PC-3 (cell line): ENCODE measurements around the gene EIF2A.

ENCODE experiments used
- CTCF ChIP-seq: fragments of 300-600 bp; sonication (generic); conservative IDR thresholded peaks from 2 replicates; pipeline ENCODE4 v1.5.1; 2017; ENCODE audit warnings: antibody characterized with exemption, low read depth, mild to moderate bottlenecking, low read length
- EZH2 ChIP-seq: fragments of 300-600 bp; sonication (generic); IDR thresholded peaks from one replicate; pipeline ENCODE4 v1.6.1; 2017; ENCODE audit warnings: antibody characterized with exemption, mild to moderate bottlenecking, low read length; ENCODE audit not compliant: unreplicated experiment
- EZH2phosphoT487 ChIP-seq: fragments of 300-600 bp; sonication (generic); IDR thresholded peaks from 2 replicates; pipeline ENCODE4 v1.6.1; 2018; ENCODE audit warnings: mild to moderate bottlenecking, antibody characterized with exemption, low read length, borderline replicate concordance

- TF ChIP-seq CTCF: no peak
- no peak for TF ChIP-seq EZH2
- no peak for TF ChIP-seq EZH2phosphoT487
Observed at GRCh38 chr3:150557725-150558124, 11.1 kb downstream of the EIF2A start.
